DOHH2 (cell line): Measurements from ENCODE around the gene KCNE1.

ENCODE experiments used
- H3F3A ChIP-seq: fragments of 200-600 bp; sonication (generic), shearing (Covaris generic); 2 replicates; pipeline ENCODE4 v1.6.0; 2016; ENCODE audit warnings: antibody characterized with exemption, mild to moderate bottlenecking; ENCODE audit not compliant: control insufficient read depth, insufficient read depth
- H3K27ac ChIP-seq: fragments of 200-600 bp; sonication (generic); 2 replicates; pipeline ENCODE4 v1.5.1; 2014; ENCODE audit warnings: low read depth, mild to moderate bottlenecking, low read length, moderate library complexity
- H3K27me3 ChIP-seq: fragments of 200-600 bp; sonication (generic); 2 replicates; pipeline ENCODE4 v1.6.1; 2014; ENCODE audit warnings: mild to moderate bottlenecking, low read length, mixed read lengths; ENCODE audit not compliant: control insufficient read depth
- H3K36me3 ChIP-seq: fragments of 200-600 bp; sonication (generic); 2 replicates; pipeline ENCODE4 v1.6.1; 2014; ENCODE audit warnings: mild to moderate bottlenecking, low read length, moderate library complexity, mixed read lengths; ENCODE audit not compliant: control insufficient read depth
- H3K4me1 ChIP-seq: fragments of 200-600 bp; sonication (generic); 2 replicates; pipeline ENCODE4 v1.6.1; 2014; ENCODE audit warnings: mild to moderate bottlenecking, low read length, mixed read lengths; ENCODE audit not compliant: control insufficient read depth
- H3K4me2 ChIP-seq: fragments of 200-600 bp; sonication (generic); 2 replicates; pipeline ENCODE4 v1.6.0; 2014; ENCODE audit warnings: mild to moderate bottlenecking, low read length, moderate library complexity
- H3K4me3 ChIP-seq: fragments of 200-600 bp; sonication (generic); 2 replicates; pipeline ENCODE4 v1.5.1; 2014; ENCODE audit warnings: mild to moderate bottlenecking, low read length, mixed read lengths
- H3K79me2 ChIP-seq: fragments of 200-600 bp; sonication (generic); 2 replicates; pipeline ENCODE4 v1.6.1; 2014; ENCODE audit warnings: mild to moderate bottlenecking, low read length, mixed read lengths; ENCODE audit not compliant: control insufficient read depth
- H3K9me2 ChIP-seq: fragments of 200-600 bp; sonication (generic); replicated peaks from 2 replicates; pipeline ENCODE4 v1.6.1; 2014; ENCODE audit warnings: mild to moderate bottlenecking, low read length, mixed read lengths; ENCODE audit not compliant: control insufficient read depth
- H3K9me3 ChIP-seq: fragments of 200-600 bp; sonication (generic); 2 replicates; pipeline ENCODE4 v1.6.1; 2014; ENCODE audit warnings: antibody characterized with exemption, low read length, mixed read lengths; ENCODE audit not compliant: control insufficient read depth, insufficient read depth
- H4K20me1 ChIP-seq: fragments of 200-600 bp; sonication (generic); 2 replicates; pipeline ENCODE4 v1.6.0; 2014; ENCODE audit warnings: low read depth, mild to moderate bottlenecking, antibody characterized with exemption, low read length, moderate library complexity; ENCODE audit not compliant: control insufficient read depth, insufficient read depth
- CTCF ChIP-seq: fragments of 200-600 bp; sonication (generic); IDR thresholded peaks from one replicate; pipeline ENCODE4 v1.5.1; 2014; ENCODE audit warnings: antibody characterized with exemption, mild to moderate bottlenecking, low read depth, low read length; ENCODE audit not compliant: poor library complexity, severe bottlenecking
- EZH2phosphoT487 ChIP-seq: fragments of 200-600 bp; sonication (generic); IDR thresholded peaks from 2 replicates; pipeline ENCODE4 v1.6.1; 2017; ENCODE audit warnings: borderline replicate concordance, mild to moderate bottlenecking, antibody characterized with exemption, low read length, moderate library complexity, mixed read lengths

KCNE1 gene

DNA sequence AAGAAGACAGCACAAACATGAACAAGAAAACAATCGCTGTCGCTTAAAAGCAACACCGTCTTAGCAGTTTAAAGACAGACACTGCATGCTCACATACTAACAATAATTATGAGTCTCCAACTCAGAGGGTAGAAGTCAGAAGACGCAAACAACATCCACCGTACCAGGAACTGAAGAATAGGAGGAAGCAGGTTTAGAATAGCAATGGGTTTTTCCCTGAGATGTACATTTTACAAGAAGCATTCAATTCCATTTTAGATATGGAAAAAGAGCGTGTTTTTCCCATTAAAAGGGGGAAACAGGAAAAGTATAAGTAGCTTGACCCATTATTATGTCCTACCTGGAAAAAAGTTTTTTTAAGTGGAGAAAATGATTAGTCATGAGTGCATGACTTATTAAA is 34.5 kb upstream of the KCNE1 start:
- Histone ChIP-seq H3K4me3 (no peak overlapping the region), H3F3A (no peaks in the 10 kb centered on the region), H3K79me2 (no peaks in the 10 kb centered on the region), H3K9me3 (no peaks in the 10 kb centered on the region), H3K27ac (no peak overlapping the region), H3K36me3 (no peaks in the 10 kb centered on the region), H4K20me1 (no peaks in the 10 kb centered on the region), H3K4me2 (no peak overlapping the region), H3K9me2 (no peaks in the 10 kb centered on the region), H3K27me3 (no peaks in the 10 kb centered on the region), H3K4me1 (peaks cover 29% of the 10 kb centered on the region)
- TF ChIP-seq CTCF = no peak
- TF ChIP-seq EZH2phosphoT487 = no peak

DNA sequence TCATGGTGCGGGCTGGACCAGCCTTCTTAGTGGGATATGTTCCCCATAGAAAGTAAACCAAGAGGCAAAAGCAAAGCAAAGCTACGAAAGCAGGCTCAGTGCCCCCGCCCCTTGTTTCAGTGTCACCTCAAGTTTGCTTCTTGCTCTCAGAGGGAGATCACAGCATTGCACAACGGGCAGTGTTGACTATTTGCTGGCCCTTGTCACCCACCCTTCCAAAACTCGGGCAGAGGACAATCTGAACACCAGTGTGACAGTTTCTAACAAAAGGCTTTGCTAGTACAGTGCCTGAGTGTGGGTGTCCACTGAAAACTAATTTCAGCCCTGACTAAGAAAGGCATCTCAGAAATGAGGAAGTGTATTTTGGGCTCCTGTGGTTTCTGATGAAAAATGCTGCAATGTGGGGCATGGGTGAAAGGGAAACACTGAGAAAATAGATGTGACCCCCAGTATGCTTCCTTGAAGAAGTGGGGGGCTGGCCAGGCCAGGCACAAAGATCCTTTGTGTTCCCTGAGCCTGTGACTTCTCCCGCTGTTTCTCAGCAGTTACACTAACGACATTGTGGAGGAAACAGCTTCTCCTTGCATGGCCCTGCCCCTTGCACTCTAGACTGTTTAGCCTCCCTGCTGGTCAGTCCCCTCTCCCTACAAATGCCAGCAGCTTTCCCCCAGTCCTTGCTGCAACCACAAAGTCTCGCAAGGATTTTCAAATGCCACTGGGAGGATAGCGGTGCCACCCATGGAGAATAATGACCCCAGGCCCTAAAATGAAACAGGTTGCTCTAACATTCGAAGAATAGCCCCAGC is 33.3 kb upstream of the KCNE1 start:
- H4K20me1 ChIP-seq = no peaks in the 10 kb centered on the region
- peak overlapping the region; percentile 51 for H3K4me3 ChIP-seq
- H3K79me2 ChIP-seq = no peaks in the 10 kb centered on the region
- peak overlapping the region; percentile 76 for H3K4me2 ChIP-seq
- no peak for TF ChIP-seq EZH2phosphoT487
- no peak for TF ChIP-seq CTCF
- H3K27me3 ChIP-seq = no peaks in the 10 kb centered on the region
- no peaks in the 10 kb centered on the region for H3K9me2 ChIP-seq
- no peaks in the 10 kb centered on the region for H3F3A ChIP-seq
- no peaks in the 10 kb centered on the region for H3K36me3 ChIP-seq
- H3K4me1 ChIP-seq = peaks cover 29% of the 10 kb centered on the region
- H3K9me3 ChIP-seq = no peaks in the 10 kb centered on the region
- no peak overlapping the region for H3K27ac ChIP-seq

DNA sequence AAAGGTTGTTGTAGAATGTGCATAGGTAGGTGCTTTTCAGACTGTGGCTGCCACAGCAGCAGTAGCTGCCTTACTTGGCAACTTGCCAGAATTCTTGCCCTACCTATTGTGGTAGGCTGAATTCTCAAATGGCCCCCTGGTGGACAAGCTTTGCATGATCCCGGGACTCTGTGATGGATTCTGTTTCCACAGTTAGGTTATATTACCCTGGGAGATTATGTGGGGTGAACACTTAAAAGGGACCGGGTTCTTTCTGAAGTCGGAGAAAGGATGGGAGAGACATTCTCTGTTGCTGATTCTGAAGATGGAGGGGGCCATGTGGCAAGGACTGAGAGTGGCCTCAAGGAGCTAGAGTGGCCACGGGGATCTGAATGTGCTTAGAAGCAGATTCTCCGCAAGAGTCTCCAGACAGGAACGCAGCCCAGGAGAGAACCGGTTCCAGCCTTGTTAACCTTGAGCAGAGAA is 32.1 kb upstream of the KCNE1 start:
- Histone ChIP-seq H3K4me3 (no peak overlapping the region), H3K4me2 (peak overlapping the region; percentile 76; the same call in 1 of the 2 replicates), H3F3A (no peaks in the 10 kb centered on the region), H3K79me2 (no peaks in the 10 kb centered on the region), H3K27ac (no peak overlapping the region), H3K36me3 (no peaks in the 10 kb centered on the region), H3K9me2 (no peaks in the 10 kb centered on the region), H3K9me3 (no peaks in the 10 kb centered on the region), H3K4me1 (peaks cover 29% of the 10 kb centered on the region), H4K20me1 (no peaks in the 10 kb centered on the region), H3K27me3 (no peaks in the 10 kb centered on the region)
- no peak for TF ChIP-seq EZH2phosphoT487
- TF ChIP-seq CTCF = peak; percentile 88
